ENCODE measurements around the gene PAX7. TPM values are rescaled to one million over a fixed set of nuclear protein-coding genes. Genes with fewer than 3 reads are reported as not detected.

The PAX7 gene
- total and polyA plus RNA-seq, 2 of the 4 experiments (the other 2 are of a cell fraction): not detected

DNA sequence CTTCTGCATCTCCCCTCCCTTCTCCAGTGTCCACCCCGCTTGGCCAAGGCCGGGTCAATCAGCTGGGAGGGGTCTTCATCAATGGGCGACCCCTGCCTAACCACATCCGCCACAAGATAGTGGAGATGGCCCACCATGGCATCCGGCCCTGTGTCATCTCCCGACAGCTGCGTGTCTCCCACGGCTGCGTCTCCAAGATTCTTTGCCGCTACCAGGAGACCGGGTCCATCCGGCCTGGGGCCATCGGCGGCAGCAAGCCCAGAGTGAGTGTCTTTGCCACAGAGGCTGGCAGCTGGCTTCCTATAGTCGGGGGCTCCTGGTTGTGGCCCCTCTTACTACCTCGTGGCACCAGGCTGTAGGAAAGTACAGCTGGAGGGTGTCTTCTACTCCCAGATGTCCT, 3.6 kb downstream of the PAX7 start:
- Histone ChIP-seq H3K9me3 (ENCODE audit: control insufficient read depth, insufficient read depth, low read length) (no peaks in the 10 kb centered on the region), H3K23ac (ENCODE audit: low read depth, low read length) (no peak overlapping the region), H2BK20ac (ENCODE audit: low read depth, low read length) (no peak overlapping the region), H3K56ac (ENCODE audit: extremely low read depth, insufficient read depth, low read length) (no peak overlapping the region), H2BK15ac (ENCODE audit: low read depth, low read length) (no peak overlapping the region), H4K20me1 (ENCODE audit: insufficient read depth, low read length) (no peaks in the 10 kb centered on the region), H2BK120ac (ENCODE audit: low read depth, low read length) (no peak overlapping the region), H3K4me1 (ENCODE audit: control insufficient read depth, insufficient read depth, low read length) (no peaks in the 10 kb centered on the region), H3K27ac (ENCODE audit: insufficient read depth, low read length) (no peak overlapping the region), H3K18ac (ENCODE audit: low read depth, low read length) (no peak overlapping the region), H3K4me3 (ENCODE audit: insufficient read depth, low read depth, low read length) (no peak overlapping the region), H3K27me3 (ENCODE audit: control insufficient read depth, insufficient read depth, low read length) (peaks cover 89% of the 10 kb centered on the region), H2AFZ (replicated peaks; ENCODE audit: low read length, poor library complexity) (no peak overlapping the region), H4K91ac (ENCODE audit: insufficient read depth, low read depth, low read length) (no peak overlapping the region), H2AK5ac (ENCODE audit: low read depth, low read length) (no peak overlapping the region), H3K4ac (ENCODE audit: low read depth, low read length) (no peak overlapping the region), H2BK5ac (ENCODE audit: low read depth, low read length, poor library complexity, severe bottlenecking) (no peak overlapping the region), H2AK9ac (replicated peaks; ENCODE audit: low read depth, low read length, poor library complexity) (no peak overlapping the region), H3K36me3 (ENCODE audit: control insufficient read depth, insufficient read depth, low read length) (no peaks in the 10 kb centered on the region), H3K4me2 (ENCODE audit: low read depth, low read length) (no peak overlapping the region), H3K79me1 (ENCODE audit: low read depth in 1 of 2, low read length in 2 of 2) (no peaks in the 10 kb centered on the region), H3K14ac (replicated peaks; ENCODE audit: low read depth, low read length) (no peak overlapping the region), H4K5ac (ENCODE audit: low read depth, low read length) (no peak overlapping the region), H3K9ac (ENCODE audit: low read depth, low read length) (no peak overlapping the region), H4K8ac (ENCODE audit: low read depth in 2 of 2, low read length in 2 of 2) (no peak overlapping the region), H3K9me1 (ENCODE audit: insufficient read depth, low read length) (no peaks in the 10 kb centered on the region)
- in situ Hi-C loops (cut with MboI; ENCODE audit: low sequenced_read_pairs) (no loop called here), intact Hi-C loops (cut with micrococcal nuclease) (no loop called here), dilution Hi-C loops (cut with HindIII; ENCODE audit: low sequenced_read_pairs, unreplicated experiment) (no loop called here)
- ChIA-PET CTCF (interaction anchor here (0.9 kb wide), 1 partner anchor 241 kb away, joined by 3 read pairs; no protein-coding TSS in a partner anchor), POLR2A (ENCODE audit: unreplicated experiment) (no interaction called here)
- DNase-seq (no peak), ATAC-seq (ENCODE audit: low read depth) (no peak)
- 0% methylated on average over 6 of the region's 16 CpGs; no CpG with 5 or more reads in 1 of the 2 experiments for WGBS, 2 experiments (ENCODE audit: extremely low coverage in 2 of 2, insufficient read length in 1 of 2)
- no TSS peak for BruUV-seq (replicated peaks)
- TF ChIP-seq RCOR1 (IDR thresholded peaks at IDR 0.05; ENCODE audit: insufficient replicate concordance, low read length) (no peak), MAZ (IDR thresholded peaks at IDR 0.05; ENCODE audit: borderline replicate concordance, low read depth, low read length) (no peak), BHLHE40 (IDR thresholded peaks at IDR 0.05; ENCODE audit: low read depth, low read length) (no peak)

Data from IMR-90 (cell line).